CD4-positive, alpha-beta memory T cell (primary cell): ENCODE data around the gene MLF2. TPM values are rescaled to one million over a fixed set of nuclear protein-coding genes. Genes with fewer than 3 reads are reported as not detected.

Source experiments
- CTCF ChIA-PET: fragments of 350-600 bp; sonication (Branson Sonifier 250); formaldehyde crosslinking; loops from one replicate; lab custom pipeline; 2021; ENCODE audit warnings: inconsistent platforms; ENCODE audit not compliant: partially characterized antibody; lab: Charles Lee
- POLR2A ChIA-PET: fragments of 350-600 bp; sonication (Branson Sonifier 250); formaldehyde crosslinking; loops from one replicate; lab custom pipeline; 2021; ENCODE audit not compliant: partially characterized antibody; lab: Charles Lee
- DNase-seq, 5 donors: peaks; one replicate each; pipeline versions ENCODE4 v3.0.0 to v3.0.0-alpha.2; 2020 to 2022; ENCODE audit warnings: mixed read lengths in 1 of 5
- H3K27ac ChIP-seq: one replicate; pipeline ENCODE4 v1.7.0; 2013; ENCODE audit warnings: low read depth, low read length
- H3K27me3 ChIP-seq: 2 replicates; pipeline ENCODE4 v1.7.0; 2013; ENCODE audit warnings: mild to moderate bottlenecking, low read length, moderate library complexity; ENCODE audit not compliant: insufficient read depth
- H3K36me3 ChIP-seq: 2 replicates; pipeline ENCODE4 v1.7.0; 2013; ENCODE audit warnings: mild to moderate bottlenecking, low read length, moderate library complexity; ENCODE audit not compliant: insufficient read depth
- H3K4me1 ChIP-seq: 2 replicates; pipeline ENCODE4 v1.7.0; 2013; ENCODE audit warnings: mild to moderate bottlenecking, low read length, moderate library complexity; ENCODE audit not compliant: insufficient read depth
- H3K4me3 ChIP-seq, 2 donors: one replicate each; pipeline ENCODE4 v1.7.0; 2013; ENCODE audit warnings: low read length in 2 of 2, mild to moderate bottlenecking in 1 of 2
- H3K9me3 ChIP-seq, 2 donors: one replicate each; pipeline ENCODE4 v1.7.0; 2013; ENCODE audit warnings: low read length in 2 of 2, control low read depth in 1 of 2; ENCODE audit not compliant: control insufficient read depth in 1 of 2
- H3K27ac Mint-ChIP-seq, 7 donors: one replicate each; pipeline ENCODE4 v1.8.0; 2020 to 2021; ENCODE audit warnings: mixed read lengths in 7 of 7, mild to moderate bottlenecking in 6 of 7, inconsistent platforms in 3 of 7, moderate library complexity in 3 of 7
- H3K27me3 Mint-ChIP-seq, 2 donors: one replicate each; pipeline ENCODE4 v1.8.0; 2020 to 2021; ENCODE audit warnings: mixed read lengths in 2 of 2
- H3K36me3 Mint-ChIP-seq, 2 donors: one replicate each; pipeline ENCODE4 v1.8.0; 2020 to 2021; ENCODE audit warnings: mixed read lengths in 2 of 2, inconsistent platforms in 1 of 2, mild to moderate bottlenecking in 1 of 2
- H3K4me1 Mint-ChIP-seq, 4 donors: one replicate each; pipeline ENCODE4 v1.8.0; 2020 to 2021; ENCODE audit warnings: mixed read lengths in 4 of 4, mild to moderate bottlenecking in 1 of 4
- H3K4me3 Mint-ChIP-seq, 8 donors: one replicate each; pipeline ENCODE4 v1.8.0; 2020 to 2021; ENCODE audit warnings: mixed read lengths in 8 of 8, mild to moderate bottlenecking in 7 of 8, moderate library complexity in 6 of 8, inconsistent platforms in 3 of 8
- H3K9me3 Mint-ChIP-seq, 8 donors: one replicate each; pipeline ENCODE4 v1.8.0; 2020 to 2021; ENCODE audit warnings: mixed read lengths in 8 of 8, mild to moderate bottlenecking in 5 of 8, inconsistent platforms in 3 of 8, moderate library complexity in 1 of 8
- intact Hi-C: fragments of 100-400 bp; cut with micrococcal nuclease; formaldehyde crosslinking; loops from one replicate; pipeline ENCODE4 v1.15.1; 2023
- polyA plus RNA-seq, 2 donors: library from polyadenylated mRNA; unstranded; fragments of 300-500 nt; fragmentation: Illumina TruSeq; gene quantifications; one replicate each; pipeline ENCODE4 v1.2.3, GENCODE V29; 2021
- total RNA-seq, 2 experiments: library from RNA; stranded (reverse); gene quantifications; one replicate each; pipeline ENCODE4 v1.2.3, GENCODE V29; 2021

Gene MLF2
- total and polyA plus RNA-seq, 4 experiments from 2014 or later: 79.8 to 130 (median 95.7) TPM

DNA sequence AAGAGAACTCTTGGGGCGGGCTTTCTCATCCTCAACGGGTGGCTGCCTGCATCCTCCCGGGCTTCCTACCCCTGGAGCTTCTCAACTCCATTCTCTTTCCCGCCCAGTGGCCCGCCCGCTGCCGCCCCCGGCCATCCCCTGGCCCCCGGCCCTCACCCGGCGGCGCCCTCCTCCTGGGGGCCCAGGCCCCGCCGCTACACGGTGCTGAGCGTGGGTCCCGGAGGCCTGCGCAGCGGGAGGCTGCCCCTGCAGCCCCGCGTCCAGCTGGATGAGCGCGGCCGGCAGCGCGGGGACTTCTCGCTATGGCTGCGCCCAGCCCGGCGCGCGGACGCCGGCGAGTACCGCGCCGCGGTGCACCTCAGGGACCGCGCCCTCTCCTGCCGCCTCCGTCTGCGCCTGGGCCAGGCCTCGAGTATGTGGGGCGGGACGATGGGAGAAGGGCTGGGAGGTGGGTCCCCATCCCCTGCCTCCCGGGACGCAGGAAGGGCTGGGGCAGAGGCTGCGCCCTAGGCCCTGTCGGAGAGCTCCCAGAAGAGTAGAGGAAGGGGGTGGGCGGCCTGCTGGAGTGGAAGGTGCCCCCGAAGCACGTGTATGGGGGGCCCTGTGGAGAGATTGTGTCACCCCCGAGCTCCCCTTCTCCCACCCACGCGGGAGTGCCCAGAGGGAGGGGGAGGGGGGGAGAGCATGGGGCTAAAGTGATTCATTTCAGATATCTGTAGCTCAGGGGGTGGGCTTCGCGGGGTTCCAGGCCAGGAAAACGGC is 20.8 kb upstream of the MLF2 start:
- Histone ChIP-seq H3K27me3 (peaks cover 17% of the 10 kb centered on the region), H3K4me1 (peaks cover 50% of the 10 kb centered on the region), H3K9me3 (no peaks in the 10 kb centered on the region), H3K4me3 (peak overlapping the region in 1 of 2 donors; percentile 17), H3K36me3 (no peaks in the 10 kb centered on the region), H3K27ac (peak overlapping the region; percentile 18)
- Mint-ChIP-seq H3K27me3 (peaks cover 8 to 41% of the 10 kb centered on the region in 2 donors), H3K4me3 (peak overlapping the region; percentile 61 to 94 (median 83)), H3K4me1 (peaks cover 26 to 62% (median 47%) of the 10 kb centered on the region in 4 donors), H3K27ac (peak overlapping the region in 6 of 7 donors; percentile 64 to 95 (median 79)), H3K9me3 (peaks cover 0 to 5% (median 0%) of the 10 kb centered on the region in 8 donors), H3K36me3 (peaks cover 0 to 3% of the 10 kb centered on the region in 2 donors)
- intact Hi-C loops: no loop called here
- CTCF ChIA-PET: interaction anchor here (0.7 to 28.3 kb wide), 7 partner anchors 8 to 227 kb away, joined by 3 to 343 read pairs (median 4); partner anchors contain the start of genes CD4, GPR162, MLF2 and P3H3
- POLR2A ChIA-PET: interaction anchor here (1.3 to 5.4 kb wide), 10 partner anchors 8 to 99 kb away, joined by 4 to 44 read pairs (median 5); partner anchors contain the start of genes CD4, MLF2, P3H3 and PTMS
- no peak for DNase-seq

DNA sequence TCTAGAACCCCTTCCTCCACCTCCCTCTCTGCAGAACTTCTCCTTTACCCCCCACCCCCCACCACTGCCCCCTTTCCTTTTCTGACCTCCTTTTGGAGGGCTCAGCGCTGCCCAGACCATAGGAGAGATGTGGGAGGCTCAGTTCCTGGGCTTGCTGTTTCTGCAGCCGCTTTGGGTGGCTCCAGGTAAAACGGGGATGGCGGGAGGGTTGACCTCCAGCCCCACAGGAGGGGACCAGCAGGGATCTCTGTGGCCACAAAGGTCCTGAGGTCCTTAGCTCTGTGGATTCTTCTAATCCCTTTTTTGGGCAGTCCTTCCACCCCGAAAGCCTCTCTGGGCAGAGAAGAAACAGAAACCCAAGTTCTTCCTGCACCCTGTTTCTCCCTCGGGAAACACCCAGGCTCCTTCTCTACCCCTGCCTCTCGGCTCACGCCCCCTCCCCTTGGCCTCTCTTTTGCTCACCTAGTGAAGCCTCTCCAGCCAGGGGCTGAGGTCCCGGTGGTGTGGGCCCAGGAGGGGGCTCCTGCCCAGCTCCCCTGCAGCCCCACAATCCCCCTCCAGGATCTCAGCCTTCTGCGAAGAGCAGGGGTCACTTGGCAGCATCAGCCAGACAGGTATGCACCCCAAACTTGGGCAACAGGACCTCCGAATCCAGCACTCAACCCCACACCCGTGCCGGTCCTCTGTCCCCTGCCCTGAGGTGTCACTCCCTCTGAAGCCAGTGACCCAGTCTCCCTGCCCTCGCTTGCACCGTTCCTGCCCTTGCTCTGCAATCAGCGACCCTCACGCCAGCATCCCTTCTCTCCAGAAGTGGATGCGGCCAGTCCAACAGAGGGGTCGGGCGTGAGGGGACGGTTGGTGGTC is 20.0 kb upstream of the MLF2 start:
- ChIA-PET CTCF (interaction anchor here (1.9 to 28.3 kb wide), 4 partner anchors 14 to 55 kb away, joined by 5 to 343 read pairs (median 184); partner anchors contain the start of genes CD4, GPR162, MLF2 and P3H3), POLR2A (interaction anchor here (0.7 to 5.4 kb wide), 5 partner anchors 7 to 165 kb away, joined by 4 to 44 read pairs (median 16); partner anchors contain the start of genes CD4, MLF2 and PTMS)
- Mint-ChIP-seq H3K4me1 (peaks cover 21 to 60% (median 43%) of the 10 kb centered on the region in 4 donors), H3K27ac (peak overlapping the region in 5 of 7 donors; percentile 3 to 78 (median 27)), H3K9me3 (peaks cover 0 to 2% (median 0%) of the 10 kb centered on the region in 8 donors), H3K27me3 (peaks cover 9 to 41% of the 10 kb centered on the region in 2 donors), H3K4me3 (peak overlapping the region; percentile 68 to 88 (median 75)), H3K36me3 (no peaks in the 10 kb centered on the region)
- intact Hi-C loops: no loop called here
- H3K27me3 ChIP-seq: peaks cover 17% of the 10 kb centered on the region
- no peaks in the 10 kb centered on the region for H3K9me3 ChIP-seq
- no peak for DNase-seq
- H3K27ac ChIP-seq: peak overlapping the region; percentile 18
- no peaks in the 10 kb centered on the region for H3K36me3 ChIP-seq
- H3K4me3 ChIP-seq: peak overlapping the region in 1 of 2 donors; percentile 17
- H3K4me1 ChIP-seq: peaks cover 43% of the 10 kb centered on the region

DNA sequence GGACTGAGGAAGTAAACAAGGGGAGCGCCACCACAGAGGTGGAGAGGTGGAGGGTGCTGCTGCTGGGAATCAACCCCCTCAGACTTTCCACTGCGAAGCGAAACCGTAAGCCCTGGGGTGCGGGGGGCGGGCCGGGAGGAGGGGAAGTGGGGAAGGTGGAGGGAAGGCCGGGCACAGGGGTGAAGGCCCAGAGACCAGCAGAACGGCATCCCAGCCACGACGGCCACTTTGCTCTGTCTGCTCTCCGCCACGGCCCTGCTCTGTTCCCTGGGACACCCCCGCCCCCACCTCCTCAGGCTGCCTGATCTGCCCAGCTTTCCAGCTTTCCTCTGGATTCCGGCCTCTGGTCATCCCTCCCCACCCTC is 19.4 kb upstream of the MLF2 start, which contains the start of gene LAG3:
TSS of gene LAG3 (plus strand) at position 190 of the 365 bp plus-strand sequence. CDS start 333 bp downstream, outside the sequence.
- peaks cover 13 to 45% of the 10 kb centered on the region in 2 donors for H3K27me3 Mint-ChIP-seq
- peak in 1 of 5 donors; percentile 64 for DNase-seq
- CTCF ChIA-PET: interaction anchor here (1.3 to 28.3 kb wide), 4 partner anchors 8 to 56 kb away, joined by 5 to 343 read pairs (median 184); partner anchors contain the start of genes CD4, GPR162, MLF2 and P3H3
- H3K27ac ChIP-seq: peak within 1 kb of the TSS; percentile 18
- peaks cover 20% of the 10 kb centered on the region for H3K27me3 ChIP-seq
- H3K36me3 ChIP-seq: no peaks in the 10 kb centered on the region
- peak within 1 kb of the TSS in 1 of 2 donors; percentile 17 for H3K4me3 ChIP-seq
- H3K9me3 Mint-ChIP-seq: peaks cover 0 to 2% (median 0%) of the 10 kb centered on the region in 8 donors
- no peaks in the 10 kb centered on the region for H3K36me3 Mint-ChIP-seq
- intact Hi-C loops: no loop called here
- H3K4me3 Mint-ChIP-seq: peak within 1 kb of the TSS; percentile 68 to 88 (median 78)
- peaks cover 41% of the 10 kb centered on the region for H3K4me1 ChIP-seq
- POLR2A ChIA-PET: interaction anchor here (0.7 to 5.4 kb wide), 5 partner anchors 17 to 164 kb away, joined by 4 to 44 read pairs (median 16); partner anchors contain the start of genes CD4 and MLF2
- H3K4me1 Mint-ChIP-seq: peaks cover 25 to 66% (median 47%) of the 10 kb centered on the region in 4 donors
- H3K9me3 ChIP-seq: no peaks in the 10 kb centered on the region
- peak within 1 kb of the TSS; percentile 1 to 80 (median 33) for H3K27ac Mint-ChIP-seq

DNA sequence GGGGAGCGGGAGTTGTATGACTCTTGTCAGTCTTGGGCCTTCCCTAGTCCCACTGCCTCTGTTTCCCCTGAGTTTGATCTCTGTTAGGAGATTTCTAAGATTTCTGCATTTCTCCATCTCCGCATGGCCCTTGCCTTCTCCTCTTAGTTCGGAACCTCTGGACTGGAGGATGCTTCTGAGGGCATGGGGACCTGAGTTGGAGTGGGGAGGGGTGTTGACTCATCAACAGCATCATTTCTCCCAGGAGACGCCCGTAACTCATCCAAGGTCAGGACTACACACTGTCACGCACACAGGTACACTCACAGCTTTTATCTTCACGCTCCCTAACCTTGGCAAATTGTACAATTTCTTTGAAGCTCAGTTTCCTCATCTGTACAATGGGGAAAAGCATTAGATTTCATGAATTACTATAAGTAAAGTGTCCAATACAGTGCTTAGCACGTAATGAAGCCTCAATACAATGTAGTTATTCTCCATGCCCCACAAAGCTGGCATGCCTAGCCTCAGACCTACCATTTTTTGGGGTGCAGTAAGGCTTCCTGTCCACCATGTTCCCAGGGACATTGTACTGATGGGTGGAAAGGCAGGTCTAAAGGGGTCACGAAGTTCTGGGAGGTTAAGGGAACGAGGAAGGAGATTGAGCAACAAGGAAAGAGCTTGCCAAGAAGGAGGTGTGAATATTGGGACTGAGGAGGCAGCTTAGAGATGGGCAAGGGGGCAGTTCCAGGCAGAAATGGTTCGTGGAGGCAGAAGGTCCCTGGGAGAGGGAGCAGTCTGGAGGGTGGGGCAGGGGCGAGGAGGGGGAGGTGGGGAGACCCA is 18.8 kb upstream of the MLF2 start:
- H3K27ac ChIP-seq: no peak overlapping the region
- POLR2A ChIA-PET: interaction anchor here (1.1 to 5.4 kb wide), 4 partner anchors 8 to 21 kb away, joined by 3 to 44 read pairs (median 12); partner anchors contain the start of genes CD4 and MLF2
- H3K27me3 Mint-ChIP-seq: peaks cover 13 to 48% of the 10 kb centered on the region in 2 donors

DNA sequence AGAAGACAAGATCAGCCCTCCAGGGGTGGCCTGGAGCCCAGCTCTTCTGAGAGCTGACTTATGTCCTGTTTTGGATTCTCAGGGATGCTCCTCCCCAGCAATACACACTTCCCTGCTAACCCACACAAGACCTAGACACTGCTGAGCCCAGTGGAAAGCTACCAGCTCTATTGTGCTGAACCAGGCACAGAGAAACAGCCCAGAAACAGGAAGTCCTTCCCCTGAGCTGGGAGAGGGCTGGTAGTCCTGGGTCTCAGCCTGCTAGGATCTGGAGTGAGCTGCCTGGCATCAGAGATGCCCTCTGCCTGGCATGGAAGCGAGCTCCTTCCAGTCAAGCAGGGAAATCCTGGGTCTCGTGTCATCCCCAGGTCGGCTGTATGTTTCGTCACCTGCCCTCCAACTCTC is 18.2 kb upstream of the MLF2 start:
- H3K36me3 ChIP-seq: no peaks in the 10 kb centered on the region
- H3K9me3 ChIP-seq: no peaks in the 10 kb centered on the region
- intact Hi-C loops: no loop called here
- Mint-ChIP-seq H3K9me3 (peaks cover 0 to 2% (median 0%) of the 10 kb centered on the region in 8 donors), H3K4me3 (peak overlapping the region in 2 of 8 donors; percentile 21 to 87), H3K27ac (peak overlapping the region in 3 of 7 donors; percentile 14 to 60 (median 18)), H3K4me1 (peaks cover 24 to 72% (median 46%) of the 10 kb centered on the region in 4 donors), H3K36me3 (peaks cover 0 to 1% of the 10 kb centered on the region in 2 donors), H3K27me3 (peaks cover 13 to 48% of the 10 kb centered on the region in 2 donors)
- ChIA-PET POLR2A (interaction anchor here (1.0 to 5.4 kb wide), 6 partner anchors 9 to 120 kb away, joined by 3 to 44 read pairs (median 6); partner anchors contain the start of genes CD4 and MLF2), CTCF (interaction anchor here (1.3 to 28.3 kb wide), 5 partner anchors 10 to 57 kb away, joined by 3 to 343 read pairs (median 64); partner anchors contain the start of genes CD4, GPR162, MLF2 and P3H3)
- peaks cover 46% of the 10 kb centered on the region for H3K4me1 ChIP-seq
- no peak overlapping the region for H3K27ac ChIP-seq
- H3K4me3 ChIP-seq: no peak overlapping the region
- peaks cover 20% of the 10 kb centered on the region for H3K27me3 ChIP-seq
- no peak for DNase-seq

More for the DNA sequence above, 18.8 kb upstream of the MLF2 start:
- H3K9me3 ChIP-seq: no peaks in the 10 kb centered on the region
- Mint-ChIP-seq H3K4me3 (peak overlapping the region; percentile 68 to 87 (median 78)), H3K9me3 (peaks cover 0 to 2% (median 0%) of the 10 kb centered on the region in 8 donors), H3K36me3 (peaks cover 0 to 1% of the 10 kb centered on the region in 2 donors), H3K4me1 (peaks cover 25 to 72% (median 50%) of the 10 kb centered on the region in 4 donors), H3K27ac (peak overlapping the region; percentile 1 to 80 (median 33))
- H3K27me3 ChIP-seq: peaks cover 20% of the 10 kb centered on the region
- peaks cover 45% of the 10 kb centered on the region for H3K4me1 ChIP-seq
- CTCF ChIA-PET: interaction anchor here (1.3 to 28.3 kb wide), 5 partner anchors 9 to 57 kb away, joined by 3 to 343 read pairs (median 64); partner anchors contain the start of genes CD4, GPR162, MLF2 and P3H3
- intact Hi-C loops: no loop called here
- no peak overlapping the region for H3K4me3 ChIP-seq
- no peaks in the 10 kb centered on the region for H3K36me3 ChIP-seq
- no peak for DNase-seq
